Epithelial cell of proximal tubule (primary cell): ENCODE data around the gene CXCL8. TPM values are rescaled to one million over a fixed set of nuclear protein-coding genes. Genes with fewer than 3 reads are reported as not detected.
"Not testable (repeated sequence)": the region's sequence is repeated elsewhere in the genome, so short reads cannot be mapped to it uniquely, and the experiment has no call there.

Source experiments
- DNase-seq: peaks from one replicate; pipeline ENCODE4 v3.0.0-alpha.2; 2011; ENCODE audit warnings: low read depth
- H3K4me3 ChIP-seq: 2 replicates; pipeline ENCODE4 v1.5.1; 2011; ENCODE audit warnings: low read depth, mild to moderate bottlenecking, low read length
- total RNA-seq: library from RNA; depleted of rRNA; stranded (reverse); fragments of >200 nt; gene quantifications from 2 replicates; pipeline ENCODE4 v1.2.3, GENCODE V29; 2015
- TF ChIP-seq, protein P1 (sequence below): conservative IDR thresholded peaks from 2 replicates; pipeline ENCODE4 v1.5.1; 2012; ENCODE audit warnings: low read depth, mild to moderate bottlenecking, low read length

CXCL8 gene
- 24.9 and 31.4 TPM in 2 replicates for total RNA-seq

- DNase-seq, result peak; percentile 61
- peak within 1 kb of the TSS; percentile 1 for H3K4me3 ChIP-seq
Measured at GRCh38 chr4:73740353-73740778, at the start of gene CXCL8. CXCL8 (plus strand) TSS chr4:73740569; CDS start chr4:73740659, 90 bp downstream.

DNA sequence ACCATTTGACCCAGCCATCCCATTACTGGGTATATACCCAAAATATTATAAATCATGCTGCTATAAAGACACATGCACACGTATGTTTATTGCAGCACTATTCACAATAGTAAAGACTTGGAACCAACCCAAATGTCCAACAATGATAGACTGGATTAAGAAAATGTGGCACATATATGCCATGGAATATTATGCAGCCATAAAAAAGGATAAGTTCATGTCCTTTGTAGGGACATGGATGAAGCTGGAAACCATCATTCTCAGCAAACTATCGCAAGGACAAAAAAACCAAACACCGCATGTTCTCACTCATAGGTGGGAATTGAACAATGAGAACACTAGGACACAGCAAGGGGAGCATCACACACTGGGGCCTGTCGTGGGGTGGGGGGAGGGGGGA lies 49.2 kb upstream of the CXCL8 start:
- DNase-seq, result not testable (repeated sequence)

More at GRCh38 chr4:73740353-73740778, at the start of gene CXCL8:
- TF ChIP-seq, protein P1, sequence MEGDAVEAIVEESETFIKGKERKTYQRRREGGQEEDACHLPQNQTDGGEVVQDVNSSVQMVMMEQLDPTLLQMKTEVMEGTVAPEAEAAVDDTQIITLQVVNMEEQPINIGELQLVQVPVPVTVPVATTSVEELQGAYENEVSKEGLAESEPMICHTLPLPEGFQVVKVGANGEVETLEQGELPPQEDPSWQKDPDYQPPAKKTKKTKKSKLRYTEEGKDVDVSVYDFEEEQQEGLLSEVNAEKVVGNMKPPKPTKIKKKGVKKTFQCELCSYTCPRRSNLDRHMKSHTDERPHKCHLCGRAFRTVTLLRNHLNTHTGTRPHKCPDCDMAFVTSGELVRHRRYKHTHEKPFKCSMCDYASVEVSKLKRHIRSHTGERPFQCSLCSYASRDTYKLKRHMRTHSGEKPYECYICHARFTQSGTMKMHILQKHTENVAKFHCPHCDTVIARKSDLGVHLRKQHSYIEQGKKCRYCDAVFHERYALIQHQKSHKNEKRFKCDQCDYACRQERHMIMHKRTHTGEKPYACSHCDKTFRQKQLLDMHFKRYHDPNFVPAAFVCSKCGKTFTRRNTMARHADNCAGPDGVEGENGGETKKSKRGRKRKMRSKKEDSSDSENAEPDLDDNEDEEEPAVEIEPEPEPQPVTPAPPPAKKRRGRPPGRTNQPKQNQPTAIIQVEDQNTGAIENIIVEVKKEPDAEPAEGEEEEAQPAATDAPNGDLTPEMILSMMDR, result no peak

DNA sequence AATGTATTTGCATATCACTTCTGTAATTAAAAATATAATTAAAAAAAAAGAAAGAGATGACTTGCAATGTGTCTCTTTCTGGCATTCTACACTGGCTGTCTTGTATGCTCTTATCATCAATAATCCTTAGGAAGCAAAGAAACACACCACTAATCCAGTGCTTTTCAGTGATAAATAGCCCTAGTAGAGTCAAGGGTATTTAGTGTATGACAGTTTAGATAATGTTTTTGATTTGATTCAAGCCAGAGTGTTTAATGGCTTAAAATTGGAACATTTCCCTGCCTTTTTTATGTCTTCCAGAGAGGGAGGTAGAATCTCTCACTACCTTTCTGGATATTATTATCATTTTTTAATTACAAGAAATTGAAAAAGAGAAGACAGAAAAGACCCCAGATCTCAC lies 48.6 kb upstream of the CXCL8 start:
- DNase-seq, result no peak
- H3K4me3 ChIP-seq, result no peak overlapping the region
- TF ChIP-seq, protein P1, result no peak

More for the DNA sequence above, 49.2 kb upstream of the CXCL8 start:
- not testable (repeated sequence) for H3K4me3 ChIP-seq

DNA sequence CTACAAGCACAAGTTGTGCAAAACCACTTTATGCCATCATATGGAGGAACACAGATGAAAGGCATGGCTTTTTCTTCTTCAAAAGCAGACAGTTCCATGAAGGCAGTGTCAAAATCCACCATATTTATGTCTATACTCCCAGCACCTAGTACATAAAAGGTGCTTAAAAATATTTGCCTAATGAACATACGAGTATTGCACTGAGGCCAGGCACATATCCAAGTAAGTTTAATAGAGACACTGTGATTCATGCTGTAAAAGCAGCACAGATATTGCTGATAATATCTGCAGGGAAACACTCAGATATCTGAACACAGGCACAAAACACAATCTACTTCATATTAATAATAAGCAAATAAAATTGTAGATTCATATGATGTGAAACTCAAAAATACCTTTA lies 48.1 kb upstream of the CXCL8 start:
- TF ChIP-seq, protein P1, result no peak
- no peak overlapping the region for H3K4me3 ChIP-seq
- no peak for DNase-seq

DNA sequence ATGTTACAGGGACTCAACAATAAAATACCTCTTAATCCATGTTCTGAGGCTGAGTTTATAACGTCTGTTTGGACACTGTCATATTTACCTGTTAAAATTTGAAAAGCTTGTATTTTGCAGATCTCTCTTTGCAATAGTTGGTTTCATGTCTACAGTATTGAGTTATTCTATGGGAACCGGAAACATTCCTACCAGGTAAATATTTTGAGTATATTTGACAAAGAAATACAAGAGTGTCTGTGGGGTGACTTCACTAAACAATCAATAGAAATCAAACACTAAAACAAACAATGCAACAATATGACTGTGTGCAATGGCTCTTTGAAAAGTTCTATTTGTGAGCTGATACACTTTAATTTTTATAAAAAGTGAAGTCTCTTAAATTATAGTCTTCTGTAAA lies 47.7 kb upstream of the CXCL8 start:
- no peak for DNase-seq
- TF ChIP-seq, protein P1, result no peak

GRCh38 chr4:73693811-73694210 lies 46.6 kb upstream of the CXCL8 start:
- no peak overlapping the region for H3K4me3 ChIP-seq
- TF ChIP-seq, protein P1, result no peak
- DNase-seq, result no peak

More for the DNA sequence above, 47.7 kb upstream of the CXCL8 start:
- no peak overlapping the region for H3K4me3 ChIP-seq

GRCh38 chr4:73698217-73698616 lies 42.2 kb upstream of the CXCL8 start:
- peak; percentile 97 for DNase-seq

More at GRCh38 chr4:73698217-73698616, 42.2 kb upstream of the CXCL8 start:
- no peak overlapping the region for H3K4me3 ChIP-seq
- TF ChIP-seq, protein P1, result no peak
